GM18519 (cell line): ENCODE data around the gene NPFFR1.
"Not testable (repeated sequence)": the region's sequence is repeated elsewhere in the genome, so short reads cannot be mapped to it uniquely, and the experiment has no call there.

Experiments
- ATAC-seq: cut with Tn5 transposase; IDR thresholded peaks from one replicate; pipeline ENCODE4 v1.9.1; 2021; ENCODE audit warnings: mild to moderate bottlenecking, moderate library complexity; ENCODE audit not compliant: unreplicated experiment, low FRiP score

Gene NPFFR1

GRCh38 chr10:70265032-70265689, 18.6 kb downstream of the NPFFR1 start:
- ATAC-seq, result no peak

- no peak for ATAC-seq
Measured at GRCh38 chr10:70260734-70261133, 23.1 kb downstream of the NPFFR1 start.

DNA sequence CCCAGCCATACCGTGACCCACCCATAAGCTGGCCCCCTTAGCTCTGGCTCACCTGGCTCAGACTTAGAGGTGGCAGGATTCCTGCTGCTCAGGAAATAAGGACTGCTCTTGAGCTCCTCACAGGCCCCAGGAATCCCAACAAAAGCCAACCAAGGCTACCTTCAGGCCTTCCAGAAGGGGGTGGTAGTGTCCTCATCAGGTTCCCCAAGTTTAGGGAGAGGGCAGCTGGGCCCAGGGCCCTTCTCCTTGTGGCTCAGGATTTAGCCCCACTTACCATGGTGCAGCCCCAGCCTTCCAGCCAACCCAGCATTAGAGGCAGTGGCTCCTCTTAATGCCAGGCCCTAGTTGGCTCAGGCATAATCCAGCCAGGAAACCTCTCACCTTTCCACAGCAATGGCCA, 23.5 kb downstream of the NPFFR1 start:
- no peak for ATAC-seq

DNA sequence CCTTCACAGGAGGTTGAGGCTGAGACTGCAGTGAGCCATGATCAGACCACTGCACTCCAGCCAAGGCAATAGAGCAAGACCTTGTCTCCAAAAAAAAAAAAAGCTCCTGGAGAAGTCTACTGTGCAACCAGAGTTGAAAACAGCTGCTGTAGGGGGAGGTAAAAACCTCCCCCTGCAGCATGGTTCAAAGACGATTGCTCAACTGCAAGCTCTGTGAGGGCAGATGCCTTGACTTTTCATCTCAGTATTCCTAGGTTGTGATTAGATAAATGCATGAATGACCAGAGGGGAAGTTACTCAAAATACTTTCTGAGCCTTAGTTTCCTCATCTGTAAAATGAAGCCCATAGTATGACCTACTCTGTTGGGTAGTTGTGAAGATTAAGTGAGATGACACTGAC, 25.6 kb downstream of the NPFFR1 start:
- ATAC-seq, result no peak

DNA sequence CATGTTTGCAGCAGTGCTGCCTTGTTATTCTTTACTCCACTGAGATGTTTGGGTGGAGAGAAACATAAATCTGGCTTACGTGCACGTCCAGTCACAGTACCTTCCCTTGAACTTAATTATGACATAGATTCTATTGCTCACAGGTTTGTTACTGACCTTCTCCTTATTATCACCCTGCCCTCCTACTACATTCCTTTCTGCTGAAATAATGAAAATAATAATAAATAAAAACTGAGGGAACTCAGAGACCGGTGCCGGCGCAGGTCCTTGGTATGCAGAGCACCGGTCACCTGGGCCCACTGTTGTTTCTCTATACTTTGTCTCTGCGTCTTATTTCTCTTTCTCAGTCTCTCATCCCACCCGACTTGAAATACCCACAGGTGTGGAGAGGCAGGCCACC, 26.0 kb downstream of the NPFFR1 start:
- not testable (repeated sequence) for ATAC-seq

DNA sequence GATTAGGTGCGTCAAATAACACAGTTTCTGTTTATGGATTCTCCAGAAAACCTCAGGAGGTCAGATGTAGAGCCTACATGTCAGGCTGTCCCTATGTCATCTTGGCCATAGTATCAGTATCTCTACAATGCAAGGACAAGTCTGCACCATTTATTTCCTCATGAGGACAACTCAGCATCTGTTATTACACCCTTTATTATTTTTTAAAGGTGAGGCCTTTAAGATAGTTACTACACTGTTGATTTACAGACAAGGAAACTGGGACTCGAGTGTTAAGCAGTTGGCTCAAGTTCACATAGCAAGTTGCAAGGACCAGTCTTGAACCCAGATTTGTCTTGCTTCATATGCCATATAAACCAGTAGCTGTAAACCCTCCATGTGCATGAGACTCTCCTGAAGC, 27.3 kb downstream of the NPFFR1 start:
- no peak for ATAC-seq

DNA sequence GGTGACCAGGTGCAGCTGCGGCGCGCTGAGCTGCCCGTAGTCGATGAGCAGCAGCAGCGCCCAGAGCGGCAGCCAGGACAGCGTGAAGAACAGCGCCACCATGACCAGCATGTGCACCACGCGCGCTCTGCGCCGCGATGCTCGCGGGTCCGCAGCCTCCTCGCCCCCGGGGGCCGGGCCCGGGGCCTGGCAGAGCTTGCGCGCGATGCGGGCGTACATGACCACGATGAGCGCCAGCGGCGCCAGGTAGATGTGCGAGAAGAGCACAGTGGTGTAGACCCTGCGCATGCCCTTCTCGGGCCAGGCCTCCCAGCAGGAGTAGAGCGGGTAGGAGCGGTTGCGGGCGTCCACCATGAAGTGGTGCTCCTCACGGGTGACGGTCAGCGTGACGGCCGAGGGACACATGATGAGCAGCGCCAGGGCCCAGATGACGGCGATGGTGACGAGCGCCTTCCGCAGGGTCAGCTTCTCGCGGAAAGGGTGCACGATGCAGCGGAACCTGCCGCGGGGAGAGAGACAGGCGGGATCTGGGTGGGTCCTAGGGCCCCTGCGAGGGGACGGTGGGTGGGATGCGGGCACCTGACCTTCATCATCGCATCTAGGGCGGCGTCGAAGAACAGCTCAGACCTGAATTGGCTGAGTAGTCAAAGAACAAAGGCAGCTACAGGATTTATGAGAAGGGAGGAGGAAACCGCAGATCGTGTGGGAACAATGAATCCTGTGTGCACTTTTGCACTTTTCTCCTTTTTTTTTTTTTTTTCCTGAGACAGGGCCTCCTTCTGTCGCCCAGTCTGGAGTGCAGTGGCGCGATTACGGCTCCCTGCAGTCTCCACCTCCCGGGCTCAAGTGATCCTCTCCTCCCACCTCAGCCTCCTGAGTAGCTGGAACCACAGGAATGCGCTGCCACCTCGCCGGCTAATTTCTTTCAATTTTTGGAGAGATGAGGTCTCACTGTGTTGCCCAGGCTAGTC, 28.2 kb downstream of the NPFFR1 start:
- ATAC-seq, result no peak

- ATAC-seq, result no peak
Measured at GRCh38 chr10:70254778-70255328, 29.0 kb downstream of the NPFFR1 start.

DNA sequence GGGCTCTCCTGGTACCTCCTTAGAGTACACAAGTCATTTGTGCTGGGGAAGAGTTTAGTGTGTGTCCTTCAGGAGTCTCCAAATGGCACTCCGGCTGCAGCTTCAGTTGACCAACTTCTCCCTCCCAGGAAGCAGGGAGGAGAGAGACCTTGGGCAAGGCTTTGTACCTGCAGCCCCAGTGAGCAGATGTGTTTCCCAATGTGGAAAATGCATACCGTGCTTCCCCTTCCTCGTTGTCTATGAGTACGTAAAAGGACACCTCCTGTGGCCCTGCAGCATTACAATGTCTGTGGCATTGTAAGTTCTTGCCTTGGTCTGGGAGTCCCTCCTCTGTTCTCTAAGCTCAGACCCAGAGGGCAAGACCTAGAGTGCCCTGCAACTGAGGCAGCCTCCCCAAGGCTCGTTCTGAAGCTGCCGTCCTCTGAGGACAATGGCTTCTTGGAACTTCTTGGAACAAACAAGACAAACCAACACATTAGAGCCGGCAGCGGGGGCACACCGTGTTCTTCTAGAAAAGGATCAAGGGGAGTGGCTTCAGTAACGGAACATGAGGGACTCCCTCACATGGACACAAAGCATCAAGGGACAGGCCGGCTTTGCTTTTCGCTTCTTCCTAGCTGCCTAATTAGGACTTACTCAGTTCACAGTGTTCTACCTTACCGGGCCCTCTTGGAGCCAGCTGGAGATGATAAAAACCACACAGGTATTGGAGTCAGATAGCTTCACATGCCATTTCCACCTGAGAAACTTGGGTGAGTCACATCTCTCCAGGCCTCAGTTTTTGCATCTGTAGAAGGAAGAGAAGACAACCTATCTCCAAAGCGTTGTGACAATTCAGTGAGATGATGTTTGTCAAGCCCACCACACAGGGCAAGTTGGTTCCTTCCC, 29.7 kb downstream of the NPFFR1 start:
- no peak for ATAC-seq

DNA sequence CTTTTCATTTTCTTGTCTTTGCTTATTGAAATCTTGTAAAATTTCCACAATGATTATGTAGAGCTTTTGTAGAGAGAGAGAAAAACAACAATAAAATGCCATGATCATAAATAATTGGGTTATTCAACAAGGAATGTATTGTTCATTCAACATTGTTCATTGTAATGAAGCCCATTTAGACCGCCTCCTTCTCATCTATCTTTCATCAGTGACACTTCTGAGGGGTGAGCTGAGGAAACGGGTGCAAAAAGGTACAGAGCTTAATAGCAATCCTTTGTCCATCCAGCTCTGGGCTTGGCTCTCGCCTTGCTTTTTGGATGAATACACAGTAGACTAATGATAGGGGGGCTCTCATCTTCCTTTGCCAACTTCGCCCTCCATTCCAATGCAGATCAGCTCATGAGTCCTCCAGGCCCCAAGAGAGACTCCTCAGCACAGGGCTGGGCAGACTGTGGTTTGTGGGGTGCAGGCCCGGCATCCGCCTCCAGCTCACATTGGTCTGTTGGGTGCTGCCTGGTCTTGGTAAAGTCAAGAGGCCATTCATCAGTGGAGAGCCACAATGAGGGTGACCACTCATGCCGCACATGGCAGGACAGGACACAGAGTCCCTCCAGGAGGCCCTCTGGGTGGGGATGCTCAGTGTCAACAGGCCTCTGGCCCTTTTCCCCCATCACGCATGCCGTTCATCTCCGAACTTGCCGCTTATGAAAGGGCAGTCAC, 32.7 kb downstream of the NPFFR1 start:
- ATAC-seq, result no peak

GRCh38 chr10:70247360-70247759, 36.4 kb downstream of the NPFFR1 start:
- no peak for ATAC-seq

GRCh38 chr10:70241081-70241480, 42.7 kb downstream of the NPFFR1 start:
- ATAC-seq, result no peak

- not testable (repeated sequence) for ATAC-seq
Measured at GRCh38 chr10:70239986-70240385, 43.8 kb downstream of the NPFFR1 start.

GRCh38 chr10:70239077-70239976, 44.5 kb downstream of the NPFFR1 start:
- ATAC-seq, result not testable (repeated sequence)

GRCh38 chr10:70237958-70238536, 45.8 kb downstream of the NPFFR1 start:
- not testable (repeated sequence) for ATAC-seq

- no peak for ATAC-seq
Measured at GRCh38 chr10:70234668-70235447, 48.9 kb downstream of the NPFFR1 start.

DNA sequence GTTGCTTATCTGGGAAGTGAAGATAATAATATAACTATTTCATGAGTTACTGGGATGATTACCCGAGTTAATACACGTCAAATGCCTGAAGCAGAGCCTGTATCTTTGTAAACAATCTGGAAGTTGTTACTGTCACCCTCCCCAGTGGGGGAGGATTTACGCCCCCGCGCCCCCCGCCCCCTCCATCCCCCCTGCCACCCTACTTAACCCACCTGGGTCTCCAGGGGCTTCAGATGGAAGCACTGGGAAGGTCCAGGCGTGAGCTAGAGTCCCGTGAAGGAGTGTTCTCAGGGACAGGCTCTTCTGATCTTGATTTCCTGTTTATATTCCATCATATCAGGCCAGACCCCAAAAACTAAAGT, 49.9 kb downstream of the NPFFR1 start:
- no peak for ATAC-seq
